HUES6 (cell line): ENCODE measurements around the gene S100A6.

Source experiments
- H3K27ac ChIP-seq: 2 replicates; pipeline ENCODE4 v1.7.0; 2013; ENCODE audit warnings: low read depth, mild to moderate bottlenecking, low read length, inconsistent platforms
- H3K27me3 ChIP-seq: 2 replicates; pipeline ENCODE4 v1.6.1; 2013; ENCODE audit warnings: low read length; ENCODE audit not compliant: control insufficient read depth, insufficient read depth
- H3K36me3 ChIP-seq: 2 replicates; pipeline ENCODE4 v1.6.1; 2013; ENCODE audit warnings: low read length; ENCODE audit not compliant: control insufficient read depth, insufficient read depth
- H3K4me1 ChIP-seq: 2 replicates; pipeline ENCODE4 v1.6.1; 2013; ENCODE audit warnings: low read length; ENCODE audit not compliant: control insufficient read depth, insufficient read depth
- H3K4me3 ChIP-seq: 2 replicates; pipeline ENCODE4 v1.5.1; 2013; ENCODE audit warnings: low read depth, low read length
- H3K9ac ChIP-seq: one replicate; pipeline ENCODE4 v1.6.1; 2013; ENCODE audit warnings: mild to moderate bottlenecking, low read length
- H3K9me3 ChIP-seq: 2 replicates; pipeline ENCODE4 v1.6.1; 2013; ENCODE audit warnings: low read depth, low read length; ENCODE audit not compliant: control insufficient read depth, insufficient read depth

Gene S100A6

DNA sequence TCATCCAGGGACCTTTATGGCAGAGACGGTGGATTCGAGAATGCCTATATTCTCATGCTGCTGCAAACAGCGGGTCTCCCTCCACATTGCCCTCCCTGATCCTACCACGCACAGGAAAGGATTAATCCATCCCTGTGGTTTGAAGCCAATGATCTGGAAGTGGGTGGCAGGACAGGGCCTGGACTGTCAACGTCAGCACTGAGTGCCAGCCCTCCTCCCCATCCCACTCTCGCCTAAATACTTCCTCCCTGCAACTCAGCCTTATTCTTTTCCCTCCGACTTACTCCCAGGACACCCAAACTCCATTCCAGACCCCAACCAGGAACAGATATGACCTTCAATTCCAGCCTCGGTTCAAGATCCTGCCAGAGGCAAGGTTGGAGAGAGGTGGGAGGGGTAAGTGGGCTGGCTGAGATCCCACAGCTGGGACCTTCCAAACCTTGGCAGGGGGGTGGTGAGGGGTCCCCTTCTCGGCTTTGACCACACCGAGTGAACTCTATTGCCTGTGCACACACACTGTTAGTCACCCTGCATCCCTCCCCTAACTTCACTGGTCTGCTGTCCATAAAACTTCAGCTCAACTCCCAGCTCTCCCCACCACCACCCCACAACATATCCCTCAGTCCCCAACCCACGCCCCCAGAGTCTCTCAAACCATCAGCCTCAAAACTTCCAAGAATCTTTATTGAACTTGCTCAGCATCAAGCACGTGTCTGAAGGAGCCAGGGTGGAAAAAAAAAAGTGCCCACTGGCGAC is 7.3 kb upstream of the S100A6 start:
- Histone ChIP-seq H3K36me3 (no peaks in the 10 kb centered on the region), H3K9me3 (no peaks in the 10 kb centered on the region), H3K4me1 (peaks cover 42% of the 10 kb centered on the region), H3K9ac (no peak overlapping the region), H3K4me3 (no peak overlapping the region), H3K27ac (no peak overlapping the region), H3K27me3 (no peaks in the 10 kb centered on the region)

DNA sequence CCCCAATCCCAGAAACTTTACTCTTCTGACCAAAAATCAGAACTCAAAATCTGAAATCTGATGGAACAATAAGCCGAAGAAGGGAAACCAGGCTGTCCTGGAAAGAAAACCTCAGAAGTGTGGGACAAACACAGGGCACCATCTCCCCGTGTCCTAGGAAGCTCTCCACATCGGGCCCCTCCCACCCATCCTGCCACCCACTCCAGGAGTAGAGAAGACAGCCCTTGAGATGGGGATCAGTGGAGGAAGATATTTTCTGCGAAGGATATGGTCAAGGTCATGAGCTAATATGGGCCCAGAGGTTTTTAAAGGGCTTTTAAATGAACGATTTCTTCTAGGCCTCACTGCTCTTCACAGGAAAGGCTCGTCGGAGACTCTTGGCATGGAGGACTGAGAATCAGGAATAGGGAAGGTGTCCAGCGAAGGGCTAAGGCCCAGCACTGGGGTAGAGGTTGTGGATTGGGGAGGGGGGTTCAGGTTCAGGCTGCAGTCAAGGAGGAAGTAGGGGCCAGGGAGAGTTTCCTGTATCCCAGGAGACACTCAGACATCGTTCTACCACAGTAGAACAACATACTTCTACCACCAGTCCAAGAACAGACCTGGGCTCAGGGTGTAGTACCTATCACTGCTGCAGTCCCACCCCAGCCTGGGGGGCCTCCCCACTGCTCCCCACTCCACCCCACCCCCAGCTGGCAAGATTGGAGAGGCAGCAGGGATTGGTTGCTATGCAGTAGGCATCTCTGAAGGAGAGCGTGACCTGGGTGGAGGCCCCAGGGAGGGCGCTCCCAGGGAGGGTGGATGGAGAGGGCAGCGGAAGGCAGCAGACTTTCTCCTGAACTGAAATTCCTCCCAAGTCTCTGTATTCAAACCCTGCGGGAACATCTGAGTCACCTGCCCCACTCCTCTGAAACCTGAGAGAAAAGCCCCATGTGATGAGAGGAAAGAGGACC is 6.1 kb upstream of the S100A6 start:
- Histone ChIP-seq H3K9ac (no peak overlapping the region), H3K4me3 (no peak overlapping the region), H3K36me3 (no peaks in the 10 kb centered on the region), H3K4me1 (peaks cover 34% of the 10 kb centered on the region), H3K27me3 (no peaks in the 10 kb centered on the region), H3K9me3 (no peaks in the 10 kb centered on the region), H3K27ac (no peak overlapping the region)

DNA sequence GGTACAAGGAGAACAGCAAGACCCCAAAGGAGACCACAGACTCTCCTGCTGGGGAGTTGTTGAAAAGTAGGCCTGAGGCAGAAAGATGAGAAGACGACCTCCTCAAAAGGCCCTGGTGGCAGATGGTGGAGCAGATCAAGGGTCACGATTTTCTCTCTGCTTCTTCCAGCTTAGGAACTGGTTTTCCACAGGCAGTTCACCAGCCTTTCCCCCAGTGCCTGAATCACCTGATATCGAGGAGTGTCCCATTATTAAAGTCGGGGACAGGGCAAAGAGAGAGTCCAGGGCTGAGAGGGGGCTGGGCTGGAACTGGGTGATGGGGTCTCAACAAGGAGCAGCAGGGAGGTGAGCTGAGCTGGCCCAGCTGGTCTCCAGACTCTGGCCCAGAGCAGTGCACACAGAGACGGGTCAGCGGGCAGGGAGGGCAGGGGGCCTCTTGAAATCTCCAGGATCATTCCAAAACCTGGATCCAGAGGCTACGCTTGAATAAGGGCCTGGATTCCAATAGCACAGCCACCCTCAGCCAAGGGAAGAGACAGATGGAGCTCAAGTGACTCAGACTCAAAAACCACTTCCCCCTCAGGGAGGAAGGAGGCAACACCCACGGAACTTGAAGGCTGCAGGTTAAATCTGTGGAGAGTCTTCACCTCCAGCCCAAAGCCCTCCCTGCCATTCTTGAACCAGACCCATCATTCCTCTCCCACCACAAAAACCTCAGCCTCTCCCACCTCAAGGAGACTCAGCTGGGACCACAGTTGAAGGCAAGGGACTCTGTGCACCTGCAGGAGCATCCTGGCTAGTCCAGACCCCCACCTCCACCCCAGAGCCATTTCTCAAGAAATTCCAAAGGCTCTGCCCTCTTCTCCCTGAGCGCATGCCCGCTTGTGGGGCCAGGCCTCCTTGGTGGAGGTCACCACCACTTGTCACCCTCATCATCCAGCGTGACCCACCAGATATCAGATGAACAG is 4.9 kb upstream of the S100A6 start, which contains the start of gene S100A5:
Gene S100A5 (minus strand): TSS at position 541 of the 968 bp plus-strand sequence. CDS start 743 bp downstream, outside the sequence.
- no peak within 1 kb of the TSS for H3K4me3 ChIP-seq
- H3K27me3 ChIP-seq, result peaks cover 9% of the 10 kb centered on the region; the same call in 1 of the 2 replicates
- H3K36me3 ChIP-seq, result no peaks in the 10 kb centered on the region
- no peak within 1 kb of the TSS for H3K9ac ChIP-seq
- peaks cover 32% of the 10 kb centered on the region for H3K4me1 ChIP-seq
- no peak within 1 kb of the TSS for H3K27ac ChIP-seq
- no peaks in the 10 kb centered on the region for H3K9me3 ChIP-seq

DNA sequence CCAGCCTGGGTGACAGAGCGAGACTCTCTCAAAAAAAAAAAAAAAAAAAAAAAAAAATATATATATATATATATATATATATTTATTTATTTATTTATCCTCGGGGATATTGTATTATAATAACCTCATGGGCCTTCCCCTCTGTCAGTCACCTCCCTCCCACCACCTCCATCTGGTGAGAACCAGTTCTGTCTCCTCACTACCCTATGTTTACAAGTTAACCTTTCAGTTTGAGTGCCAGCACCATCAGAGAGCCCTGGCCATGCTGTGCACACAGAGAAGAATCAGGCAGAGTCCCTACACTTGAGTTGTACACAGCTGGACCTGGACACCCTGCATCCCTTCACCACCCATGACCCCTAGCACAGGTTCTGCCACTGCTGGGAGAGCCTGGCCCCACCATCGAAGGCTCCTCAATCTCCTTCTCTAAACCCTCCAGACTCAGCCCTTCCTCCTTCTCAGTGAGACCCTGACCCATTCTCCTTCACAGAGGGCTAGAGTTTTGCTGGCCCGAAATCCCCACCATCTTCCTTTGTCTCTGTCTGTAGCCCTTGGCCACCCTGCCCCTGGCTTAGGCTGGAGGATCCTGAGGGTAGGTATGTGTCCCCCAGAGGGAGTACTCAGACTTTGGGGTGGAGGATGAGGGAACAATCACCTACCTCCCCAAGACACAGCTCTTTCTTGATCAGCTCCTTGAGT is 3.8 kb upstream of the S100A6 start:
- Histone ChIP-seq H3K9ac (no peak overlapping the region), H3K4me1 (peaks cover 27% of the 10 kb centered on the region), H3K27me3 (peaks cover 16% of the 10 kb centered on the region; the same call in 1 of the 2 replicates), H3K9me3 (no peaks in the 10 kb centered on the region), H3K27ac (no peak overlapping the region), H3K36me3 (no peaks in the 10 kb centered on the region), H3K4me3 (no peak overlapping the region)

DNA sequence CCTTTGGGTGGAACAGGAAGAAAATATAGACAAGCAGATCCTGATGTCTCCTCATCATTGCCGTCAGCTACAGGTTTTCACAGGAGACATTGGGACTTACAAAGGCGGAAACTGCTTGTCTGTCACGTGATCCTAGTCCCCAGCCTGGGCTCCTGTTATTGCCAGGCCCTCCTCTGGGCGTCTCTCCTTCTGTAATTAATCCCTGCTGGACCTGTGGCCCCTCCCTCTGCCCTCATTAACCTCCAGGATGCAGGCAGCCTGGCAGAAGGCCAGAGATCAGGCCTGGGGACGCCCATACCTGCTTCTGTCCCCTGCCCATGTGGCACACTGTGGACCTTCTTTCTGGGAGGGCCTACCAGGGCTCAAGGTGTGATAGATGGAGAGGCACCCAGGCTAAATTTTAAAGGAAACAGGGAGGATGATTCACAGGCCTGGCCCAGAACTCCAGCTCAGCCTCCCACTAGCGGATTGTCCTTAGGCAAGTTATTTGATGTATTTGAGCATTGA is 2.6 kb upstream of the S100A6 start:
- Histone ChIP-seq H3K4me3 (no peak overlapping the region), H3K9me3 (no peaks in the 10 kb centered on the region), H3K9ac (no peak overlapping the region), H3K27me3 (peaks cover 16% of the 10 kb centered on the region; the same call in 1 of the 2 replicates), H3K36me3 (no peaks in the 10 kb centered on the region), H3K4me1 (peaks cover 24% of the 10 kb centered on the region), H3K27ac (no peak overlapping the region)

DNA sequence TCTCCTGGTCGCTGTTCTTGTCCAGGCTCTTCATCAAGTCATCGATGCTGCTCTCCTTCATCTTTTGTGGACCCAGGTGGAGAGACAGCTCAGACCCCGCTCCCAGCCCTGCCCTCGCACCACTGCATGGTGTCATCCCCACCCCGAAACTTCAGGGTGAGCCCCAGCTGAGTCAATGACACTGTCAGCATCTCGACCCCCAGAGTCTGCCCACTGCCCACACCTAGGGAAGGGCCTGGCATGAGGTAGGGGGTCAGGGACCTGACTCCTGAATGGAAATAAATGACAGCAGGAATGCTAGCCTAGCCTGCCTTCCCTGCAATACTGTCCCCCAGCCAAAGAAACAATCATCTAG is 1.6 kb upstream of the S100A6 start:
- Histone ChIP-seq H3K36me3 (no peaks in the 10 kb centered on the region), H3K4me3 (no peak overlapping the region), H3K27me3 (peaks cover 16% of the 10 kb centered on the region; the same call in 1 of the 2 replicates), H3K4me1 (peaks cover 33% of the 10 kb centered on the region), H3K27ac (no peak overlapping the region), H3K9me3 (no peaks in the 10 kb centered on the region), H3K9ac (no peak overlapping the region)

DNA sequence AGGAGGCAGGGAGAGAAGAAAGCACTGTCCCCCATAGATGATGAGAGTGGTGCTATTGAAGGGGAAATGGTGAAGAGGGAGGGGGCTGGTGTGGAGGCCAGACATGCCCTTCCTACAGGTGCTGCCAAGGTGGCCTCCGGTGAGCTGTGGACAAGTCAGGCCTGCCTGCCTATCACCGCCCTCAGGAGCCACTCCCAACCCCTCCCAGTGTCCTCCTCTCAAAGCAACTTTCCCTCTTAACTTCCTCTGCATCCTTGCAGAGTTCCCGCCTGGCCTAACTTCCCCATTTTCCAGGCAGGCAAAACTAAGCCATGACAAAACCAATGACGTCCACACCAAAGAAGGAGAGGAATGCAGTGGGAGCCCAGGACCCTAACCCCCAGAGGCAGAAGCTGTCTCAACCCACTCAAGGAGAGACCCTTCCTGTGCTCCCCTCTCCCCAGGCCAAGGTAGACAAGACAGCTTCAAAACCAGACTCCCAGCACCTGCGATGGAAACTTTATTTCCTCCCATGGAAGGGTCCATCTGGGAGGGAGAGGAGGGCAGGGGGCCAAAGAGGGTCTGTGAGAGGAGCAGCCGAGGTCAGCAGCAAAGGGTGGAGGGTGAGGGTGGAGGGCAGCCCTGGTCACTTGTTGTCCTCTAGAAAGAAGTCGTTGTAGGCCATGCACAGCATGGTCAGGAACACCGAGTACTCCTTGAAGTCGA is 1.0 kb upstream of the S100A6 start:
- peak overlapping the region; percentile 55; the same call in 1 of the 2 replicates for H3K4me3 ChIP-seq
- H3K4me1 ChIP-seq, result peaks cover 34% of the 10 kb centered on the region
- H3K27me3 ChIP-seq, result peaks cover 16% of the 10 kb centered on the region; the same call in 1 of the 2 replicates
- no peak overlapping the region for H3K27ac ChIP-seq
- H3K36me3 ChIP-seq, result no peaks in the 10 kb centered on the region
- H3K9ac ChIP-seq, result no peak overlapping the region
- no peaks in the 10 kb centered on the region for H3K9me3 ChIP-seq

DNA sequence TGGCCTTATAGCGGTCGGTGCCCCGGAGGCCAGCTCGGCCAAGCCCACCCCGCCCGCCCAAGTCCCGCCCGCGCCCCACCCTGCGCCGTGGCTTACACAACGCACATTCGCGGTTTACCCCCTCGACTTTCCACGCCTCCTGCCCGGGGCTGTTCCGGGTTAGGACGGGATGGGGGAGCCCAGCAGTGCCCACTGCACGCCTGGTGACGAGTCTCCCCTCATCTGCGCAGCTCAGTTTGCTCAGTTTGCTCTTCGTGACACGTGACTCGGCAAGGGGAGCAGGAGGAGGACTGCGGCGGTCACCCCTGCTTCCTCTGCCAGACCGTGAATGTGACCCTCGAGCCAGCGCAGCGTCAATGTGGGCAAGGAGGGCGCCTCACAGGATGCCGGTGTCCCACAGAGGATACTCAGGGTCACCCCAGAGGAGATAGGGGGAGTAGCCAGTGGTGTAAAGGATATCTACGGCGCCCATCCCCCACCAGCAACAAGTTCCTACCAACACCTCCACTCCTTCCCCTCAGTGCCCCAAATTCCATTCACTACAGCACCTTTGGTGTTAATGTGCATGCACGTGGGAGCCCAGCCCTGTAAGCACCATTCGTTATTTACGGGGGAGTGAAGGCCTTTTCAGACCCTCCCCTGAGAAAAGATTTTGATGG is 350 bp upstream of the S100A6 start:
- Histone ChIP-seq H3K4me3 (peak overlapping the region; percentile 55), H3K4me1 (peaks cover 34% of the 10 kb centered on the region), H3K27ac (no peak overlapping the region), H3K9ac (peak overlapping the region; percentile 14), H3K27me3 (peaks cover 16% of the 10 kb centered on the region; the same call in 1 of the 2 replicates), H3K9me3 (no peaks in the 10 kb centered on the region), H3K36me3 (no peaks in the 10 kb centered on the region)

DNA sequence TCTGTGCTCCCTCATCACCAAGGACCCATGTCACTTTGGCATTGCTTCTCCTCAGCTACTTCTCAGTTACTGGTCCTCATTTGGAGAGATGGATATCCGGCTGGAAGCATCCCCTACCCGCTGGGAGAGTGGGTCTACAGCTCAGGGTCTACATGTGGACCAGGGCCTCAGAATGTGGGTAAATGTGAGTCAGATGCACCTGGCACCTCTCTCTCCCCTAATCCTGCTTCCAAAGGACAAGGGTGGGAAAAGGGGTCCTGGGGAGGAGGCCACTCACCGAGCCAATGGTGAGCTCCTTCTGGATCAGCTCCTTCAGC is 908 bp downstream of the S100A6 start:
- H3K9ac ChIP-seq, result no peak overlapping the region
- no peaks in the 10 kb centered on the region for H3K9me3 ChIP-seq
- H3K4me3 ChIP-seq, result no peak overlapping the region; the same call in 1 of the 2 replicates
- H3K4me1 ChIP-seq, result peaks cover 34% of the 10 kb centered on the region
- H3K27me3 ChIP-seq, result peaks cover 16% of the 10 kb centered on the region; the same call in 1 of the 2 replicates
- H3K27ac ChIP-seq, result no peak overlapping the region
- no peaks in the 10 kb centered on the region for H3K36me3 ChIP-seq
